ENCODE measurements around the gene SOBP. TPM values are rescaled to one million over a fixed set of nuclear protein-coding genes. Genes with fewer than 3 reads are reported as not detected.
A peak's percentile ranks its signal among the peaks of the same experiment; 100 is the strongest.

SOBP gene
- total RNA-seq, 1 donor from 2014 or later: 18.5 TPM

DNA sequence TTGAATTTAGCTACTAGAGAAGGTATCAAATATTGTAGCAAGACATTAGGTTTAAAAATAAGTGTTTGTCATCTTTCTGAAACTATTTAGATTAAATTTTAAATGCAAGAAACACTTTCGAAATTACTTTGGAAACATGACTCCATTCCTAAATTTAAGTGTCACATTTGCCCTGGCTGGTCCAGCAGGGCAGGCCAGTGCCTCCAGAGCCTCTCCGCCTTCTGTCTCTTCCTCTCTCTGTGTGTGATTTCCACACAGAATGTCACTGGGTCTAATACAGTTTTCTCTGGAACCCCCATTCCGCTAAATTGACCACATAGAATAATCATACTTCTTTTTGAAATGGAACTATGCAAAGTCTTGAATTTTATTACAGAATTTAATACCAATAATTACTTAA is 111.5 kb downstream of the SOBP start:
- ATAC-seq: no peak
- intact Hi-C loops (cut with DNase I): no loop called here
- no peak for DNase-seq (ENCODE audit: low spot score)

DNA sequence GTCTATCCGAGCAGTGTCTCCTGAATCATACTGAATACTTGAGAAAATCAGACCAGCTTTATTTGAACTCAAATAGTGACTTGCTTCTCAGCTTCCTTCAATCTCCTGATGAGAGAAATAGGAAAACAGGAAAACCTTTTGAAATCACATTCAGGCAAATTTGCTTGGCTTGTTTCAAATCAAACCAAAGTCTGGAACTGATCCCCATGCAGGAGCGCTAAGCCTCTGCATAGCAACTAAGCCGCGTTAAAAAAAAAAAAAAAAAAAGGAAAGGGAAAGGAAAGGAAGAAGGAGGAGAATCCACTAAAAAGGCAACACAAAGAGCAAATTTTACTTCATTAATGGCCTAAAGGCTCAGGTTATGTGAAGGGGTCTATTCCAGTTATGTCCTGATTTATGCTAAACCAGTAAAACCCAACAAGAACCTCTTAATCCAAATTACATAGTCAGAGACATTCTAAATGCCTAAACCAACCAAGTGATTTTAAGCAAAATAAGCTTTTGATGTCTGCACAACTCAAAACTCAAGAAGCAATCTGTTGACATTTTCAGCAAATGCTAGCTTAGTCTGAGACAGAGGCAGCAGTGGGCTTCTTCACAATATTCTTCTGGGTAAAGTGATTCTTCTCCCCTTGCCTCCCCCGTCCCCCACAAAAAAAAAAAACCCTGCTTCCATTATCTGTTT is 112.5 kb downstream of the SOBP start:
- intact Hi-C loops (cut with DNase I): no loop called here
- ATAC-seq (no peak), DNase-seq (ENCODE audit: low spot score) (no peak)

DNA sequence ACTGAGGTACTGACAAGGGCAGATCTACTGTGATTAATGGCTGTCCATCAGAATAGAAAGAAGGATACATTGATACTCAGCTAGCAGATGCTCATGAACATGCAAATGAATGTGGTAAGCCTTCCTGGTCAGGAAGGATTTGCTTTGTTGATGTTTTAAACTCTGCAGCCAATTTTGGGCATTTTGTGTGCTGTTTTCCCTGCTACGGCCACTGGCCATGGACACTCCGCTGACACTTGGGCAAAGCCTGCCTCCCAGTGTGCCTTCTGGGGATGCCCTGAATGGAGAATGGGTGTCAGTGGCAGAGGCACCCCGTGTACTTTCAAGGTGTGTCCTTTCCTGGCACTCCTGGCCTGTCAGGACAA is 113.1 kb downstream of the SOBP start:
- no peak for ATAC-seq
- no peak for DNase-seq (ENCODE audit: low spot score)
- intact Hi-C loops (cut with DNase I): no loop called here

DNA sequence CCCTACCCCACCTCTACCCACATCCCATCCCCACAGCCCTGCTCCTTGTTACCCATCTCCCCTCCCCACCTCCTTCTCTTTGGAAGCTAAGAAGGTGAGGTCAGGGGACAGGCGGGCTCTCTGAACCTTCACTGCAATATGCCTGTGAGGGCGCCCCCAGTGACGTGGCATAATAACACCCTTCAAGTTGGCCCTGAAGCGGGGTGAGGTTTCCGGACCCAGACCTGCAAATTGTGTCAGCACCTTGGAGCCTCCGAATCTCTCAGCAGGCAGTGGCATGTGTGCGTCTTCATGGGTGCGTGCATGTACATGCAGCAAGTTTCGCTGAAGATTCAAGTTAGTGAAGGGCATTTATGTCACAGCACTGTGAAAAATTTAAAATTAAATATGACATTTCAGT is 114.6 kb downstream of the SOBP start:
- no peak for ATAC-seq
- DNase-seq (ENCODE audit: low spot score): no peak
- intact Hi-C loops (cut with DNase I): no loop called here

DNA sequence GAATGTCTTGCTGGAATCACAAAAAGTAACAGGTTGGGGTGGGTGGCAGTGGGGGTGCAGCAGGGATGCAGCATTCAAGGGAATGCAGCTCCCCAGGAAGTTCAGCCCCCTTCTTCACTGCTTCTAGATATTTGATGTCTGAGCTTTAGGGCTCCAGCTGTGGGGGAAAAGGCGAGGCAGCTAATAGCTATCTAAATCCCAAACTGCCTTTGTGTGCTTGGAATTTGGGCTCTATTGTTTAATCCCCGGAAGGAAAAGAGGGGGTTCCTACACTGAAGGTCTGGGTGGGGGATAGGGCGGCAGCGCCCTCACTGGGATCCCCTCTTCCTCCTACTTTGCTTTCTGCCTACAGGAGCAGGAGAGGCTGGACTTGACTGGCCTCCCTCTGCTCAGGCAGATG is 116.5 kb downstream of the SOBP start:
- ATAC-seq (no peak), DNase-seq (ENCODE audit: low spot score) (no peak)
- intact Hi-C loops (cut with DNase I): no loop called here

DNA sequence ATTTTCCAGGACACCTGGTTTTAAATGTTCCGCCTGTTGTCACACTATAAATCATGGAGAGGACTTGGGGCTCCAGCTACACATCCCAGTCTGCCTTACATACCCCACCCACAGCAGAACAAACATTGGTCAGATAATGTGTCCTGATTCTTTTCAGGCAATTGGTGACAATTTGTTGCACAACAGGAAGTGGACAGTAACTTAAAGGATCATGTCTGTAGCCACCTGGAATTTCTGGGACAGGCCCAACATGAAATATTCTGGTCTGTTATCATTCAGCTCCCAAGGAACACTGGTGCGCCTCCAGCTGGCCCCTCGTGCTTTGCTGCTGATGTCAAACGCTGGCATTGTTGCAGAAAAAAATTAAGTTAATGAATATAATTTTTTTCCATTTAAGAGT is 117.2 kb downstream of the SOBP start:
- intact Hi-C loops (cut with DNase I): no loop called here
- no peak for DNase-seq (ENCODE audit: low spot score)
- peak; percentile 47 for ATAC-seq

DNA sequence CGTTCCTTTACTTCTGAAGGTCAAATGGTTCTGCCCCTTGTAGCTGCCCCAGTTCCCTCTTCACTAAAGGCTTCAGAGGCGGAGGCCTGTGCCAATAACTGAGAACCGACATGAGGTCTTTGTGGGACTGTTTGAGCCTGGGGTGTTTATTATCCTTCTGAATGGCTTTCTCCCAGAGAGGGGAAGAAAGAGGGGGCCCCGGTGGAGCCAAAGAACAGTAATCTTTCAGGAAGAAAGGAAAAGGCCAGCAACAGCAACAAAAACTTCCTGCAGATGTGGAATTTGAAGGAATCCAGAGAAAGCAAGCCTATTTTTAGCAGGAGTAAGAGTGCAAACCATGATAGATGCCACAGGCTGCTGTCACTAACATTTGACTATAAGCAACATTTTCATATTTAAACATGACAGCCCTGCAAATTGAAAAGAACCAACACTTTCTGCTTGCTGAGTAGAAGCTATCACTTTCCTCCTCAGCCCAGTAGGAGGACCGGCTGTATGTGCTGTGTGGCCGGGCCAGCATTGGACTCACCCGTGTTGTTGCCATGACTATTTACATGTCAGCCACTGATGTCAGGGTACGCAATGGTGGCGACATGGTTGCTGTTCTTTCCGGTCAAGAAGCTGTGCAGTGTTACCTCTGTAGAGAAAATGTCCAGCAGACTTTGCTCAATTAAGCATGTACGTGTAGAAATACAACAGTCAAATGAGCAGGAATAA is 121.3 kb downstream of the SOBP start:
- ATAC-seq (no peak), DNase-seq (ENCODE audit: low spot score) (no peak)
- intact Hi-C loops (cut with DNase I): no loop called here

DNA sequence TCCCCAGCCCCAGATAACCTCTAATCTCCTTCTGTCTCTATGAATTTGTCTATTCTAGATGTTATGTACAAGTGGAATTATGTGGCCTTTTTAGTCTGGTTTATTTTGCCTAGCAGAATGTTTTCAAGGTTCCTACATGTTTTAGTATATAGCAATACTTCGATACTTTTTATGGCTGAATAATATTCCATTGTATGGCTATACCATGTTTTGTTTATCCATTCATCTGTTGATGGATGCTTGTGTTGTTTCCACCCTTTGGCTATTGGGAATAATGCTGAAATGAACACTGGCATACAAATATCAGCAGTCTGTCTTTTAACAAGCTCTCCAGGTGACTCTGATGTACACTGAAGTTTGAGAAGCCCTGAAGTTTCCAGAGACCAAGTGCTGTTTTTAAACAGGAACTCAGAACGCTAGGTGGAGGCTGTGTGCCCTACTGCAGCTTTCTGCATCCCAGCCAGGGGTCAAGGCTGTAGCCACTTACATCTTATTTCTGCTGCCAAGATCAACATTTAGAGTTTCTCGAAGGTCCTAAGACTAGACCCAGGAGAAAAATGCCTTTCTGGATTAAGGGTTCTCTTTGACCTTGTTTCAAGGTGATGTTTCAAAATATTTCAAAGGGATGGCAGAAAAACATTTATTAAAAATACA is 123.0 kb downstream of the SOBP start:
- intact Hi-C loops (cut with DNase I): no loop called here
- DNase-seq (ENCODE audit: low spot score) (no peak), ATAC-seq (peak; percentile 65)

DNA sequence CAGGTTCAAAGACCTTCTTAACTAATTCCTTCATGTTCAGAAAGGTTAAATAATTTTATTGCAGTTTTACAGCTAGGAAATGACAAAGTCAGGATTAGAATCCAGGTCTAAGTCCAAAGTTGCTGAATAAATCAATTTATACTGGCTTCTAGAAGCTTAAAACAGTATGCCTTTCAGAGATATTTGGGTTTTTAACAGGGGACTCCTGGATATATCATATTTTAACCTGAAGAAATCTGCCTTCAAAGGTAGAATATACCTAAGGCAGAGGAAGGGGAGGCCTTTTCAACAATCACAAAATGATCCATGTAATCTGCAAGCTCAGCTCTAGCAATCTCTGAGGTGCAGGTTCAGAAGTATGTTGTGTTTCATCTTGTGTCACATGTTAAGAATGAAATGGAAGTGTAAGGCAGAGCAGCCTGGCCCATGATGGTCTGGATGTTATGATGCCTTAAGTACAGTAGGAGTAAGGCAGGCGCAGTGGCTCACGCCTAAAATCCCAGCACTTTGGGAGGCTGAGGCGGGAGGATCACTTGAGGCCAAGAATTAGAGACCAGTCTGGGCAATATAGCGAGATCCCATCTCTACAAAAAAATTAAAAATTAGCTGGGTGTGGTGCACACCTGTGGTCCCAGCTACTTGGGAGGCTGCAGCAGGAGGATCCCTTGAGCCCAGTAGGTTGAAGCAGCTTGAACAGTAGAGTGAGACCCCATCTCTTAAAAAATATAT is 123.9 kb downstream of the SOBP start:
- intact Hi-C loops (cut with DNase I): no loop called here
- DNase-seq (ENCODE audit: low spot score): no peak
- no peak for ATAC-seq

DNA sequence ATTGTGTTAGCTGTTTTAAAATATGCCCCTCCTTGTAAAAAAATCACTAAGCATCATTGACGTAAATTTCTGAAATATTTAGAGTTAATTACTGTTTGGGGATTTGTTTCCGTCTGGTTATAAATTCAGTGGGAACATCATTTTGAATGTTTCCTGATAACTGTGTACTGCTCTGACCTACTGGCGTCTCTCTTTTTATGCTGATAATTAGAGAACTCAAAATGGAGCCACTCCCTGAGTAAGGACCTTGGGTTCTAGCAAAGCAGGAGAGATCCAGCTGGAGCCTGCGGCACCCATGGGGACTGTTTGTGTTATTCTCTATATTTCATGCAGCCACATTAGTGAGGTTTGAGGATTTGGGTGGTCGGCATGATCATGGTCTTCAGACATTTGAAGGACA is 124.9 kb downstream of the SOBP start:
- intact Hi-C loops (cut with DNase I): no loop called here
- no peak for DNase-seq (ENCODE audit: low spot score)
- peak; percentile 56 for ATAC-seq

DNA sequence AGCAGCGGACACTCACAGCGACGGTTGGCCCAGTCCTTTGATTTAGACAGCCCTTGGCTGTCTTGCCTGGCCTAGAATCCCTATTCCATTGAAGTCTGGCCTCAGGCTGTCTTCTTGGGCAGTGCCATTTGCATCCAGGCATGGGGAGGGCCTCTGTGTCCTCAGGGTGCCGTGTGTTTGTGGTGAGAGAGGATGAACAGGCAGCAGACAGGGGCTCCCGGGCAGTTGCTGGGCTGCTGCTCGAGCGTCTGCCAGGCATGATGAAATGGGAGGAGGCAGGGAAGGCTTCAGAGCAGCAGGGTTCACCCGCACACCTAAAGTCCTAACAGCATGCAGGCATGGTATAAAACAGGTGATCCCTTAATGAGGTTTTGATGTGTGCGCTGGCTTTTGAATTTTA is 126.9 kb downstream of the SOBP start:
- DNase-seq (ENCODE audit: low spot score) (no peak), ATAC-seq (no peak)
- intact Hi-C loops (cut with DNase I): no loop called here

DNA sequence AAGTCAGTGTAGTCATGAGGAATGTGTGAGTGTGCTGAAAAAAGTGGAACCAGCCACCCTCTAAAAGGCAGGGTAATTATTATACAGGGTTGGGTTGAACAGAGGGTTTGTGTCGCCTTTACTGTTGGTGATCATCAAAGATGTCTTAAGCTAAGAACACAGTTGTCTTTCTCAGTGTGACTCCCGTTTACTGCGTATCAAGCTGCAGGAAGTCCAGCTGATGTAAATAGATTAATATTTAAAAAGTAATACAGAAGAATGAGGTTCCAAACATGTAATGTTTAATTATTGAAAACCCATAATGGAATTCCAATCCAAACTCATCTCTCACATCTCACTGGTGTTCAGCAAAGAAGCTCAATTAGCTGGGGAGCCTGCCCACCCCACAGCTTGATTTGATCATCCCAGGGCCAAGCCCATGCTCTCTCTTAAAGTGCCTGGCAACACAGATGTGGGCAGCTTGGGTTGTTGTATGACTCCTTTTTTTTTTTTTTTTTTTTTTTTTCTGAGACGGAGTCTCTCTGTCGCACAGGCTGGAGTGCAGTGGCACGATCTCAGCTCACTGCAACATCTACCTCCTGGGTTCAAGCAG is 127.5 kb downstream of the SOBP start:
- ATAC-seq: no peak
- intact Hi-C loops (cut with DNase I): no loop called here

DNA sequence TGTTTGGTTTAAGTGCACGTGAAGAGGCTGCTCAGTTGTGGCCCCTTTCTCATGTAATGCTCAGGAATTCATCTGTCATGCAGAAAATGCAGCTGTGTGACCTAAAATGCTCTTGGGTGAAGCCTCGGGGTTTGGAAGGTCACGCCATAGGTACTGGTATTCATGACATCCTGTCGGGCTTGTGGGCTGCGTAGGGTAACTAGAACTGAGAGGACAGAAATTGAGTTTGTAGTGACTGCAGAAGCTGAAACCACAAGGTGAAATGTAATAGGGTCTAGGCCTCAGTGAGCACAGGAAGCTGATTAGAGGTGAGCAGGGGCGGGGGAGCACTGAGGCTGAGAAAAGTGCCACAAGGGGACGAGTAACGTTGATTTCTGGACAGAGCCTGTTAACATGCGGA is 128.8 kb downstream of the SOBP start:
- intact Hi-C loops (cut with DNase I): no loop called here
- no peak for DNase-seq (ENCODE audit: low spot score)
- ATAC-seq: no peak

More for the DNA sequence above, 127.5 kb downstream of the SOBP start:
- DNase-seq (ENCODE audit: low spot score): no peak

DNA sequence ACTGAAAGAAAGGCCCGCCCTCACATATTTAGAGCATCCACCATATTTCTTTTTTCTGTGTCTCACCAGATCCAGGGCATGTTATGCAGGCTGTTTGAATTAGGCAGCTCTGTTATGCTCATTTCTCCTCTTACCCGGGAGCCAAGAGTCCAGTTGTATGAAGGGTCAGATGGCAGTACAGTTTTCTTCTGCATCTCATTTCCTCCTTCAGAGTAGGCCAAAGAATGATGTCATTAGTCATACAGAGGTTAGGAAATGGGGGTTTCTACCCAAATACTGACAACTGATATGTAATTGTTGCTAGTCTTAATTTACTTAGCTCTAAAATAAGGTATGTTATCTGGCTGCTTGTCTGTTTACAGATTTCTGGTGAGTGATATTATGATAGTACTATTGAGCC is 130.8 kb downstream of the SOBP start:
- DNase-seq (ENCODE audit: low spot score) (no peak), ATAC-seq (no peak)
- intact Hi-C loops (cut with DNase I): no loop called here

DNA sequence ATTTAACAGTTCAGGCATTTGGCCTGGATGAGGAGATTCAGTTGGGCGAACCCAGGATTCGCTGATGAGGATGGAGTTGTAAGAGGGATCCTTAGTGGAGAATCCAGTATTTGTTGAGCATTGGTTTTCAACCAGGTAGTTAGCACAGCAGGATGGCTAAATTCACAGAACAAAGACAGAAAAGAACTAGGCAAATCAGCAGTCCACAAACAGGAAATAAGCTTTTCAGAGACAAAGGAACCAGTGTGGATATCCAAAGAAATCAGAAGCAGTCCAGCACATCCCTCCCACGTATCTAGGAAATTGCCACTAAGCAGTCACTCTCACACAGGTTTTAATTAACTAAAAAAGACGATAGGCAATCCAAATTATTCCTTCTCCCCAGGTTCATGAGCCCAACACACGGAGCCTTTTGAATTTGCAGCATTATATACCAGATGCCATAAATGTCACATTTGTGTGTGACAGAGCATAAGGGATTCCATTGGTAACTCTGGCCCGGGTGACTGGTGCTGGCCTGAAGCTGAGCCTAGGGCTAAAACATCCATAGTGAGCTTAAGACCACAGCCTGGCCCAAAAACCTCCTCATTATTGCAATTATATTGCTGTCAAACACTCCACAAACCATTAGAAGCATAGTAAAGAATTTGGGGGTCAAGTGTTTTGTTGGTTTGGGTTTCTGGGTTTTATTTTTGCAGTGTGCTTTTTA is 131.5 kb downstream of the SOBP start:
- no peak for DNase-seq (ENCODE audit: low spot score)
- no peak for ATAC-seq
- intact Hi-C loops (cut with DNase I): no loop called here

DNA sequence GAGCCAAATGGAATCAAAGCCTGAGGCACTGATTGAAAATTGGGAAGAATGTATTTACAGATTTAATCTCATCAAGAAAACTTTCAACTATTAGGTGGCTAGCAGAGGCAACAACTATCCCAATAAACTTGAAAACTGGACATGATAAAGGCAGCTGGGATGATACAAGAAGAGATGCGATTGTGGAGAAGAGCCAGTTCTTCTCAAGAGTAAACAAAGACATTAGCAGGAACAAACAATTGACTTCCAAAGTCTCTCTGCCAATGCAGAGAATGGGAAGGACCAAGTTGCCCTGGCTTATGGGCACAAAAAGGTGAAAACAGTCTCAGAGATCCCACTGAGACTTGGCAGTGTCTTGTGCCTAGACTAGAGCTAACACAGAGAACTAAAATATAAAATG is 132.4 kb downstream of the SOBP start:
- intact Hi-C loops (cut with DNase I): no loop called here
- DNase-seq (ENCODE audit: low spot score): no peak

DNA sequence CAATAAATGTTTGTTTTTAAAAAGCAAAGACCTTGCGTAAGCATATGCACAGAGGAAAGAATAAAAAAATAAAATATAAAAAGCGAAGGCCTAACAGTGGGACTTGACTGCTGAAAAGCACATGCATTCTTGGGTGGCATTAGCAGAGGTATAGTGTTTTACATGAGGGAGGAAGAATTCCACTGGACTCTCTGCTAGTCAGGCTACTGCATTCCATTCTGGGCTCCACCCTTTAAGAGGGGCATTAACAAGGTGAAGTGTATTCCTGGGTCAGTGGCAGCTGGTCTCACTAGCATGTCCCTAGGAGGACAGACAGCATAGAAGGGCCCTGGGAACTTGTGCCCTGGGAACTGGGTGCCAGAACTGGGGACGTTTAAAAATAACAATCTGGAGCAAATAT is 134.1 kb downstream of the SOBP start:
- DNase-seq (ENCODE audit: low spot score) (no peak), ATAC-seq (no peak)
- intact Hi-C loops (cut with DNase I): no loop called here

More for the DNA sequence above, 132.4 kb downstream of the SOBP start:
- ATAC-seq: no peak

DNA sequence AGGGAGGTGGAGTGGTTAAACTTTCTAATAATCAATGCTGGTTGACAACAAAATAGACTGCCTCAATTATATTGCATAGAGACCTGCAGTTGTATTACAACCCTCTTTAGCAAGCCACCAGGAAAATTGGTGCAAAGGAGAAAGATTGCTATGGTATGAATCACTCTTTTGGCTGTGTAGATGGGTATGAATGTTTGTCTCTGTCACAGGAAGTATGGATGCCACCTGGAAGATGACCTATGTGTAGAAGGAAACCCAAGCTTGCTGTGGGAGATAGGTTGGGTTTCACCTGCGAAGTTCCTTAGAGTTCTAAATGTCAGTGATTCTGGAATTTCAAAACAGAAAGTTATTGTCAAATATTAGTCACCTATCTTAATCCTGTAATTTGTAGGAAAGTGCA is 134.6 kb downstream of the SOBP start:
- no peak for ATAC-seq
- intact Hi-C loops (cut with DNase I): no loop called here
- DNase-seq (ENCODE audit: low spot score): no peak

DNA sequence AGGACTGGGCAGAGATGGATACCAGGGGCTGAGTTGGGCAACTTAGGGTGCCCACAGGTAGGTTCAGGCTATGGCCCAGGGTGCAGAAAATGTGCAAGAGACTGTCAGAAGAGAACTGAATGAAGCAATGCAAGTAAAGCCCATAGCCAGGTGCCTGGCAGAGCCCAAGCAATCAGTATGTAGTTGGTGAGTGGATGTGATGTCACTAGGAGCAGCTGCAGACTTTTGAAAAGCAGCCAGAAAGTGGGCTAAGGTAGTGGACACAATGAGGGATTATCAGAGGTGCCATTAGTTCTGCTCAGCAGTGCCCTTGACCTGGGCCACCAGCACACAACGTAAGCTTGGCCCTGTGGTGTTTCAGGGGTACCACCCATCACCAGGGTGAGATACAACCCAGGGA is 135.3 kb downstream of the SOBP start:
- intact Hi-C loops (cut with DNase I): no loop called here
- ATAC-seq: no peak
- DNase-seq (ENCODE audit: low spot score): no peak
